GM21737 (cell line): ENCODE results near the gene DCST2.

Experiments
- ATAC-seq: cut with Tn5 transposase; IDR thresholded peaks from one replicate; pipeline ENCODE4 v1.9.1; 2021; ENCODE audit warnings: mild to moderate bottlenecking, moderate library complexity; ENCODE audit not compliant: unreplicated experiment

DCST2 gene

DNA sequence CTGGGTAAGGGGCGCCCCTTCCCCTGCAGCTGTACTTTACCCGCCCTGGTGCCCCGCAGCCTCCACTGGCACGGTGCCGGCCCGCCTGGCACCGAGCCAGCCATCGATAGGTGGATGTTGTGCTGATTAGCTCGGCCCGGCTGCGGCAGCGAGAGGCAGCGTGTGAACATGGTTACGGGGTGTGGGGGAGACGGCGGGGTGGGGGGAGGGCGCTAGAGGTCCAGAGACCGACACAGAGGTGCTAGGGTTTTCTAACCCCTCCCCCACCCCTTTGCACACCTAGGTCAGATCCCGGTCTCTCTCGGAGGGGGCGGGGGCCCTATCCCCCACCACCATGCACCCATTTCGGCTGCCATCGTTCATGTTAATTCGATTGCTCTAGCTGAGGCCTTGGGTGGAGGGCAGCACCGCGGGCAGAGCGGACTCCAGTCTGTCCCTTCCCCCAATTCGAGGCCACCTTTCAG lies 36.6 kb upstream of the DCST2 start:
- no peak for ATAC-seq

DNA sequence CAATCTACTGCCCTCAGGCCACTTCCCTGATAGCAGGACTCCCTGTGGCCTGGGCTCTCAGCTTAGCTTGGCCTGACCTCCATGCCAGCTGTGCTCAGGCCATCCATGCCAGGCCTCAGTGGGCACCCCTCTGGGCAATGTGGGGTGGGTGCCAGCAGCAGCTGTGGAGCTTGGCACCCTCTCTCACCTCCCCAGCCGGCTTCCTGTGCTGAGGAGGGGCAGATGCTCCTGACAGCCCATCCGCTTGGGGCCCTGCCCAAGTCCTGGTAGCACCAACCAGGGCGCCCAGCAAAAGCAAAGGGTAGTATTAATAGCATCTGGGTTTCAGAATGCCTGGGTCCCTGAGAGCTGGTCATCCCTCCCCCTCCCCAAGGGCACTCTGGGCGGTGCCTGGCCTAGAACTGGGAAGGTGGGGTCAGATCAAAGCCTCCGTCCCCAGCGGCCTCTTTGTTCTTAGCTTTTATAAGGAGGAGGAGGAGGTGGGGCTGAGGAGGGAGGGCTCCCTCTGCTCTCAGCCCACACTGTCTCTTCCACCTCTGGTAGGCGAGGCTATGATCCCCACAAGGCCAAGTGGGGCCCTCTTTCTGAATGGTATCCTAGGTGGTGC lies 36.1 kb upstream of the DCST2 start:
- no peak for ATAC-seq

DNA sequence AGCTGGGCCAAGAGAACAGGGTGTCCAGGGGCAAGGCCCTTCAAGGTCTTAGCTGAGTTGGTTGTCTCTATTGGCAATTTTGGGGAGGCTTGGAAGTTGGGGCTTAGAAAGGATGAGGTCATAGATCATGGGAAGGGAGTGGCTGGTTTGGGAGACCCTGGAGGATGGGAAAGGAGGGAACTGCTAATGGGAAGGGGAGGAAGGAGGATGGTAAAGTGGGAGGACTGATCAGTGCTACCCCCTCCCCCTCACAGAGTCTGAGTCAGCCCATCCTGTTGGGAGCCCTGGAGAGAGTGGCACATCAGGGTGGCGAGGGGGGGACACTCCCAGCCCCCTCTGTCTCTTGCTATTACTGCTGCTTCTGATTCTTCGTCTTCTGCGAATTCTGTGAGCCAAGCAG lies 35.0 kb upstream of the DCST2 start:
- no peak for ATAC-seq

DNA sequence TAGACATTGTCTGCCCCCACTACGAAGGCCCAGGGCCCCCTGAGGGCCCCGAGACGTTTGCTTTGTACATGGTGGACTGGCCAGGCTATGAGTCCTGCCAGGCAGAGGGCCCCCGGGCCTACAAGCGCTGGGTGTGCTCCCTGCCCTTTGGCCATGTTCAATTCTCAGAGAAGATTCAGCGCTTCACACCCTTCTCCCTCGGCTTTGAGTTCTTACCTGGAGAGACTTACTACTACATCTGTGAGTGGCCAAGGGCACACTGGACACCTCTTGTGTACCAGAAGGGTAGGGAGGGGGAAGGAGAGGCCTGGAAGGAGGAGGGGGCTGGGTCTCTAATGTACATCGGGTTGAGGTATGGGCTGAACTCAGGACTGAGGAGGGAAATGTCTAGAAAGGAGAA lies 33.2 kb upstream of the DCST2 start:
- ATAC-seq: no peak

DNA sequence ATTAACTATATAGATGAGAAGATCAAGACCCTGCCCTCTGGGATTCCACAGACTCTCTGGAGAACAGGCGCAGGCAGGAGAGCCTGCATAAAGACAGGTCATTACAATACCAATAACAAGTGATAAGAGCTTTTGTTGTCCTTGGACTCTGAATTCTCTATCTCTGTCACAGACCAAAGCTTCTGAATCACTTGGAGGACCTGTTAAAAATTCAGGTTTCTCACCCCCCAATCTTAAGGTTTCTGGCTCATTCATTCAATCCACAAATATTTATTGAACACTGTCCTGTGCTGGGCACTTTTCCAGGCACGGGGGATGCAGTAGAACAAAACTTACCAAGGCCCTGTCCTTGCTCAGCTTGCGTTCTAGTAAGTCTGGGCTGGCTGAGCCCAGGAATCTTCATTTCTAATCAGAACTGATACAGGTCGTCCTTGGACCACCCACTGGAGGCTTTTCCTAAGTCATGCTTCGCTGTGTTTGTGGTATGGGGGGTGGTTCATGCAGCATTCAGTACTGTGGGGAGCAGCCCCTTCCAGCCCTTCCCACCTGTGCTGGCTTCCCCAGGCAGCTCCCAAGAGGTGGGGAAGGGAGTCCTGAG lies 31.4 kb upstream of the DCST2 start:
- ATAC-seq: no peak

DNA sequence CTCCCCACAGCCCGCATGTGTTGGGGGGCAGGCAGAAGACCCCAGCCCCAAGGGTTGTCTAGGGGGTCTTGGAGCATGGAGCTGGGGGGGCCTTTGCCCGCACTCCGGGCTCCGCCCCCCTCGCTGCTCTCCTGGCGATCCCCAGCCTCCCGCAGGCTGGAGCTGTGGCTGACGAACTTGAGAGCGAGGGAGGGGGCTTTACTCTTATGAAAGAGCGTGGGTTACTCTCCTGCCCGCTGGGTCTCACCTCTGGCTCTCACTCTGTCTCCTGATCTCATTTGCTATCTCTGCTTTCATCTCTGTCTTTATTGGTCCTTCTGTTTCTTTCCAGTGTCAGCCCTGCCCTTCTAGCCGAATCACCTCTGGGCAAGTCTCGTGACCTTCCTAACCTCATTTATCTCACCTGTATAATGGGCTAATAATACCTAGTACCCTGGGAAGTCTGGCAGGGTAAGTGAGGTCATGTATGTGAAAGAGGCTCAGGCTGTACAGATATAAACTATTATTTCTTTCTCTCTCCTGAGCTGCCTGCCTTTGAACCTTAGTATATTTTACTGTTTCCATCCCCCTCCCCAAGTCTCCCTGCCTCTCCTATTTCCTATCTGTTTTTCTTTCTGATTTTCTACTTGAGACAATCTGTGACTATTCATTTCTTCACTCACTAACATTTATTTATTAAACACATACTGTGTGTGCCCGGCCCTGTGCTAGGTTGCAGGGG lies 30.7 kb upstream of the DCST2 start:
- no peak for ATAC-seq

DNA sequence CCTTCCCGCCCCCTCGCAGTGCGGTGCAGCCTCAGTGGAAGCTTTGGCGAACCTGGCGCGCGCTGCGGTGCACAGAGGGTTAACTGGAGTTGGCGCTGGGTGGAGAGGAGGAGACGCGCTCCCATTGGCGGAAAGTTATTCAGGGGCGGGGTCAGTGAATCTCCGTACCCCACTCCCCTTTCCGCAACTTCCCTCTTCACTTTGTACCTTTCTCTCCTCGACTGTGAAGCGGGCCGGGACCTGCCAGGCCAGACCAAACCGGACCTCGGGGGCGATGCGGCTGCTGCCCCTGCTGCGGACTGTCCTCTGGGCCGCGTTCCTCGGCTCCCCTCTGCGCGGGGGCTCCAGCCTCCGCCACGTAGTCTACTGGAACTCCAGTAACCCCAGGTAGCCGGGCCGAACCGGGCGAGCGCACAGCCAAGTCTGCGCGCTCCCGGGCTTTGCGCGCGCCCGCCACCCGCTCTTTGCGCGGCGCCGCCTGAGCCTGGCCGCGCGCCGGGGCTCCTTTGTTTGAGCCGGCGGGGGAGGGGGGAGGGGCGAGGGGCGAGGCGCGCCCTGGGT lies 30.0 kb upstream of the DCST2 start, which contains the start of gene EFNA4:
Gene EFNA4 (plus strand): TSS at position 191 of the 561 bp plus-strand sequence. CDS start 84 bp downstream, at position 275.
- ATAC-seq: peak; percentile 56

DNA sequence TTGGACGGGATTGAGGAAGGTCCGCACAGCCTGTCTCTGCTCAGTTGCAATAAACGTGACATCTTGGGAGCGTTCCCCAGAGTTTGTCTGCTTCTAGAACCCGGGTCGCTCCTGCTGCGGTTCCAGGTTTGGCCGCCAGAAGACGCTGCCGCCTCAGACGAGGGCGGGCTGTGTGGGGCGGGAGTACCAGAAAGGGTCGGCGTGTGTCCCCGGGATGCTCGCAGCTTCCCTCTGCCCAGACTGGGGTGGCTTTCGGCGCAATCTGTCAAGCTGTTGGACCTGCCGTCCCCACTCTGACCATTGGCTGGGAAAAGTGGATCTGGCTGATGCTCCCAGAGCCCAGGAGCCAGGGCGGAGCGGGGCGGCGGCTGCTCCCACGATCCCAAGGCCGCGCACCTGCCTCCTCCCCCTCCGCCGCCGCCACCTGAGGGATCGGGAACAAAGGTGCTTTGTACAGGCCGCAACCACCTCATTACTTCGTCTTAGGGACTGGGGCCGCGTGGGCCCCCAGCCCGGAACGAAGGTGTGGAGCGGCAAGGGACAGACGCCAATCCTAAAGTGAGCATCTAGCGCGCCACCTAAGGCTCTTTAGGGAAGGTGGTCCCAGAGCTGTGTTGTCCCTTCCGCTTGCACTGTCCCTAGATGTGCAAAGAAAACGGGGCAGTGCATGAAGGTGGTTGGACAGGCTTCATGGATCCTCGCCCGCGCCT lies 29.3 kb upstream of the DCST2 start:
- ATAC-seq: no peak

DNA sequence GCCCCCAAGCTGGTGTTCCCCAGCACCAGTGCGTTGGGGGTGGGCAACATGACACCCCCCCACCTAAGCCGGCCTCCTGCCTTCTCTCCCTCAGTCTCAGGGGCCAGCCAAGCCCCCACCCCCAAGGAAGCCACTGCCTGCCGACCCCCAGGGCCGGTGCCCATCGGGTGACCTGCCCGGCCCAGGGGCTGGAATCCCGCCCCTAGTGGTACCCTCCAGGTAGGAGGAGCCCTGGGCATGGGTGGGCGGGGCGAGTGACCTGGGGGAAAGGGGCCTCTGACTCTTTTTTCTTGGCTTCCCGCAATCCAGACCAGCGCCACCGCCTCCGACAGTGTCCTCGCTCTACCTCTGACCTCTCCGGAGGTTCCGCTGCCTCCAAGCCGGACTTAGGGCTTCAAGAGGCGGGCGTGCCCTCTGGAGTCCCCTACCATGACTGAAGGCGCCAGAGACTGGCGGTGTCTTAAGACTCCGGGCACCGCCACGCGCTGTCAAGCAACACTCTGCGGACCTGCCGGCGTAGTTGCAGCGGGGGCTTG lies 28.6 kb upstream of the DCST2 start:
- no peak for ATAC-seq

DNA sequence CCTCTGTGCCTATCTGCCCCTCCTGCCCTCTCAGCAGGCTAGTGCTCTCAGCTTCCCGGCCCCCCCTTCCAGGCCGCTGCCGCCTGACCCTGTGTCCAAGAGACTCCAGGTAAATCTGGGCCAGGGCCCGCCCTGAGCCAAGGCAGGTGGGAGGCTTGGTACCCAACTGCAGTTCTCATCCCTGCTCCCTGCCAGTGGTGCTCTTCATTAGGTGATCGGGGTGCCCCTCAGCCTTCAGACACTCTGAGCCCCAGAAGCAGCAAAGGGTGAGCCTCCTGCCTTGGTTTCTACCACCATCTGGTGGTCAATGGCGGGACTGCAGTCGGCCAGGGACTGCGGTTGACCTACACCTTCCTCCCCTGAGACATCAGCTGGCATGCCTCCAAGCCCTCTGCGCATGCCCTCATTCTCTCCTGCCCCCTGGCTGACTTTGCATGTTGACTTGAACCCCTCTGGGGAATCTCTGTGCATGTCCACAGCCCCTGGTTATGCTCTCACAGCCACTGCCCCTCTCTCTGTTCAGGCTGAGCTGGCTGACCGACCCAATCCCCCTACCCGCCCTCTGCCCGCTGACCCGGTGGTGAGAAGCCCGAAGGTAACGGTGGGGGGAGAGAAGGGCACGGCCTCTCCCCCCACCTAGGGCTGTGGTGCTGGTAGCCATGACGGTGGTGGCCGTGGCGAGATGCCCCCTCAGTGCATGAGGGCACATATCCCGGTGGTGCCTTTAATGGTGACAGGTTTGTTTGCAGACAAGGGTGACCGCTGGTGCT lies 28.0 kb upstream of the DCST2 start:
- ATAC-seq: no peak

DNA sequence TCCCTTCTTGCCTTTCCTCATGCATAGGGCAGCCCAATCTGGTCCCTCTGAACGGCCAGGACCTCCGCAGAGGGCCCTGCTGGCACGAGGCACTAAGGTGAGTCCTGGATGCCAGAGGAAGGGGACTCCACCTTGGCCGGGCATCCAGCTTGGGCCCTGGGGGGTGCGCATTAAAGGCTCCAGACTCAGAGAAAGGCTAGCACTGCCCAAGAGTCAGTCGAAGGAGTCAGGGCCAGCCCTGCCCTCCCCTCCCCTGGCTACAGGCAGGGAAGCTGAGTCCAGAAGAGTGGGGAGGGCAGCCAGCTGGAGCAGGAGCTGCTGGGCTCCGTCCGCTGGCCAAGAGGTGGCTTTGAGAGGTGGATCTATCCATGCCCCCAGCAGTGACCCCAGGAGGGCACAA lies 27.2 kb upstream of the DCST2 start:
- no peak for ATAC-seq

DNA sequence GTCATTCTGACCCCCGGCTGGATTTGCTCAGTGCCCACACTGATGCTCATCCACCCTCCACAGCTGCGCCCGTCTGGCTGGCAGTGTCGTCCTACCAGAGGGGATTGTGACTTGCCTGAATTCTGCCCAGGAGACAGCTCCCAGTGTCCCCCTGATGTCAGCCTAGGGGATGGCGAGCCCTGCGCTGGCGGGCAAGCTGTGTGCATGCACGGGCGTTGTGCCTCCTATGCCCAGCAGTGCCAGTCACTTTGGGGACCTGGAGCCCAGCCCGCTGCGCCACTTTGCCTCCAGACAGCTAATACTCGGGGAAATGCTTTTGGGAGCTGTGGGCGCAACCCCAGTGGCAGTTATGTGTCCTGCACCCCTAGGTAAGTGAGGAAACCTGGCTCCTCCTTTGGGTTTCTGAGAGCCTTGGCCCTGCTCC lies 24.2 kb upstream of the DCST2 start:
- no peak for ATAC-seq

DNA sequence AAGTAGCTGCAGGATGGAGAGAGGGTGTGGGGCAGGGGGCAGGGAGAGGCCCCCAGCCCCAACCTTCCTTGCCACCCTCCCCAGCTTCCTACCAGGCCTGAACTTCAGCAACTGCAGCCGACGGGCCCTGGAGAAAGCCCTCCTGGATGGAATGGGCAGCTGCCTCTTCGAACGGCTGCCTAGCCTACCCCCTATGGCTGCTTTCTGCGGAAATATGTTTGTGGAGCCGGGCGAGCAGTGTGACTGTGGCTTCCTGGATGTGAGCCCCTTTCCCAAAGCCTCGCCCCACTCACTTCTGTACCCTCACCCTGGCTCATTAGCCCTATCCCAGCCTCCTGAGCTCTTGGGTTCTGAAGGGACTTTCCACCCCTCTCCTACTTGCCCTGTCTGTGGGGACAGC lies 23.5 kb upstream of the DCST2 start:
- ATAC-seq: no peak

DNA sequence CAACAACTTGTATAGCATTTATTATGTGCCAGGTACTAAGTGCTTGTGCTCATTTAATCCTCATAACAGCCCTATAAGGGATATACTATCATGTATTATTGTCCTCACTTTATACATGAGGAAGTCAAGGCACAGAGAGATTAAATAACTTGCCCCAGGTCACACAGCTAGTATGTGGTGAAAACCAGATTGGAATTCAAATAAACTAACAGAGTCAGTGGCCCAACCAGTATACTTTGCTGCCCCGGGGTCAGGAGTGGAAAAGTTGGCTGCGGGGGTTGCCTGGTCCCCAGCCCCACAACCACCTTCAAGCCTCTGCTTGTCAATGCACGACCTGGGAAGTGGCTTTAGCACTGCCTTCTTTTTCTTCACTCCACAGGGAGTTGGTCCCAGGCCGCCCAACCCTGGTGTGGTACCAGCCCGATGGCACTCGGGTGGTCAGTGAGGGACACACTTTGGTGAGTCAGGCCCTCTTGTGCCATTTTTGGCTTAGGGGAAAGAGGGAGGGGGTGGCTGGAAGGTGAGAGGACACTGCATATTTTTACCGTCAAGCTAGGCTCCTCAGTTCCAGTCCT lies 20.0 kb upstream of the DCST2 start:
- ATAC-seq: no peak

DNA sequence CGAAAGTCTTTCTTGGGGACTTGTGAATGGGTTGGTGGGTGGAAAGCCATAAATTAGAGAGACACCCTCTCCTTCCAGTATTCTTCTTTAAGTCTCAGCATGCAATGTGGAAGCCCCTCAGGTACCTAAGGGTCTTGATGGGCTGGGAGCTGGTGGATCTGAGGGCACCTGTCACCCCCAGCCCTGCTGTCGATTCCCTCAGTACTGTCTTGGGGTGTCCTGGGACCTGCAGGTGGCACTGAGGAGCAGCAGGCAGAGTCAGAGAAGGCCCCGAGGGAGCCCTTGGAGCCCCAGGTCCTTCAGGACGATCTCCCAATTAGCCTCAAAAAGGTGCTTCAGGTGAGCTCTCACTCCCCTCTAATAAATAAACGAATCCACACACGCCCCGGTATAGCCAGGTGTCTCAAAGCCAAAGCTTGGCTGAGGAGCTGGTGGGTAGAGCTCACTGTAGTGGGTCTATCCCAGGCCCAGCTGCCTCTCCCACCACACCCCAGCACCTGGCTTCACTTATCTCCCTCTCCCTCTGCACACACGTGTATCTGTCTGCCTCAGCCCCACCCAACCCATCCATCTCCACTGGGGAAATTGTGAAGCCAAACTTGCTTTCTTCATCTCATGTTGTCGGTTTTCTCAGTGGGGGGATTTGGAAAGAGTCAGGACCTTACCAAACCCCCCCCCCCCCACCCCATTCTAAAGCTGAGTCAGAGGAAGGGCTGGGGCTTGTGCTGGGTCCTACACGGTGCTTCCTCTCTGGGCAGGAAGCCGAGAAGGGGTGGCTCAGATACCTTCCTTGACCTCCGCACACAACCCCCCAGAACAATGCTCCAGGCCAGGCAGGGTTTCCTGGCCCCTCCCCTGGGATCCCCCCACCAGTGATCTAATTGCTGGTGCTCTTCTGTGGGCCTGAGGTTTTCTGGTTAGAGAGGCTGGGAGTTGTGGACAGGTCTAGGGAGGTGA lies 19.1 kb upstream of the DCST2 start:
- ATAC-seq: no peak

DNA sequence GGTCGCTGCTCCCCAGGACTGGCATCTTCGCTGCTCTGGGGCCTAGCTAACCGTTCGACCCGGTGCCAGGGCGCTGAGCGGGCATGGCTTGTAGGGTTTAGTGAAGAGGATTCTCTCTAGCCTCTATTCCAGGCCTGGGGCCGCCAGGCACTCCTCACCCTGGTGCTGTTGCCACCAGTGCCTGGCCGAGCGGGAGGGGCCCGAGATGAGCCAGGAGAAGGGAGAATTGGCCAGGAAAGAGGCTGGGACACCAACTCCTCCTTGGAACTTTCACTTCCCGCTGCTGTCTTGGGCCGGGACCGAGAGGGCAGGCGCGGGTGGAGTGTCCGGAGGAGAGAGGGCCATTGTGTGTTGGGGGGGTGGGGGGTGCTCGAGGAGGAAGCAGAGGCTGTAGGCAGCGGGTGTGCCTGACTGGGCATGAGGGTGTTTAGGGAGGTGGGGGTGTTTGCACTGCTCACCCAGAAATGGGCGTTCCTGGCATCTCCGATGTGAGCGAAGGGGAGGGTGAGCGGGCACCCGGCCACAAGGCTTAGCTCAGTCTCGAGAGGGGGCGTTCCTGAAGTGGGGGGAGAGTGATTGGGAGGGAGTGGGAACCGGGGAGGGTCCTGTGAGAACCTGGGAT lies 18.3 kb upstream of the DCST2 start:
- ATAC-seq: no peak

DNA sequence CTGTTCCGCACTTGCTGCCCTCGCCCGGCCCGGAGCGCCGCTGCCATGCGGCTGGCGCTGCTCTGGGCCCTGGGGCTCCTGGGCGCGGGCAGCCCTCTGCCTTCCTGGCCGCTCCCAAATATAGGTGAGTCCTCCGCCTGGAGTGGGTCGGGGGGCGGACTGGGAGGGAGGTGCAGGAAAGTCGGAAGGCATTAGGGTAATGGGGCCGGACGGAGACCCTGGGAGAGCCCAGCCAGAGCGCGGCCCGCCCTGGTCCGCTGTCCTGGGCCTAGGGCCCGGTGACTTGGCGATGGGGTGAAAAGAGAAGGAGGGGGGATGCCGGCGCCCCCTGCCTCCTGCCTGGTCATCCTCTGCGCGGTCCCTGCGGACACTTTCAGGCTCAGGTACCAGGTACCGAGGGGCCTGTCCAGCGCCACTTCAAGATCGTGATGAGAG lies 17.8 kb upstream of the DCST2 start:
- ATAC-seq: no peak
